ENCODE measurements around the gene ABHD12B. TPM values are rescaled to one million over a fixed set of nuclear protein-coding genes. Genes with fewer than 3 reads are reported as not detected.

The ABHD12B gene
- total RNA-seq, 1 donor from 2014 or later: not detected

GRCh38 chr14:50830932-50831725, 40.7 kb upstream of the ABHD12B start, which contains the start of gene NIN:
Gene NIN (minus strand): TSS chr14:50831162. CDS start chr14:50822056, 9,106 bp downstream.
- peaks cover 21% of the 10 kb centered on the region for H3K4me1 Mint-ChIP-seq (ENCODE audit: low read depth, unreplicated experiment)

DNA sequence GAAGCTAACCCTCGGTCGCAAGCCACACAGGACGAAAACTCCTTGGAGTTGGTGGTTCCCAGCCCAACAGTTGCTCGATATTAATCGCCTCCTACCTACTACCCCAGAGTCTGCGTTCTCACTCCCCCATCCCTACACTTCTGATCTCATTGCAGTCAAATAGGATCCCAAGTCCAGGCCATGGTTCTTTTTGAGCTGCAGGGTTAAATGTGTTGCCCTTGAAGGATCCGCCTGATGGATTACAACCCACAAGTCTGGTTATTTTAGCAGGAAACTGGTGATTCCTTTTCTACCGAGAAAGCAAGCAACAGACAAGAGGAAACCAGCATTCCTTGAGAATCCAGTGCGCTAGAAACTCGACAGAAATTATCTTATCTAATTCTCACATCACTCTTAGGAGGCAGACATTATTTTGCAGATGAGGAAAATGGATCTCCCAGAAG, 40.1 kb upstream of the ABHD12B start:
- Histone ChIP-seq H3K36me3 (ENCODE audit: insufficient read depth, low read length) (no peaks in the 10 kb centered on the region), H2AFZ (ENCODE audit: low read depth, low read length) (peak overlapping the region; percentile 97), H3K27me3 (ENCODE audit: insufficient read depth, low read length) (no peaks in the 10 kb centered on the region), H3K79me2 (ENCODE audit: insufficient read depth, low read length) (peaks cover 33% of the 10 kb centered on the region), H3K9me3 (ENCODE audit: insufficient read depth, low read depth, low read length) (no peaks in the 10 kb centered on the region), H4K20me1 (ENCODE audit: insufficient read depth, low read length) (peaks cover 35% of the 10 kb centered on the region), H3K4me3 (ENCODE audit: insufficient read depth, low read depth, low read length) (peak overlapping the region; percentile 83), H3K27ac (ENCODE audit: low read depth, low read length) (peak overlapping the region; percentile 49), H3K4me2 (ENCODE audit: low read length) (peak overlapping the region; percentile 90), H3K9ac (ENCODE audit: low read length) (peak overlapping the region; percentile 84), H3K4me1 (ENCODE audit: insufficient read depth, low read length) (peaks cover 18% of the 10 kb centered on the region)
- Mint-ChIP-seq H3K4me1 (ENCODE audit: low read depth, unreplicated experiment) (peaks cover 23% of the 10 kb centered on the region), H3K9me3 (ENCODE audit: unreplicated experiment) (no peaks in the 10 kb centered on the region), H3K4me3 (ENCODE audit: unreplicated experiment) (peak overlapping the region; percentile 95), H3K27ac (ENCODE audit: unreplicated experiment) (no peak overlapping the region), H3K36me3 (ENCODE audit: low read depth, unreplicated experiment) (peaks cover 2% of the 10 kb centered on the region), H3K27me3 (ENCODE audit: low read depth, unreplicated experiment) (peaks cover 6% of the 10 kb centered on the region)
- FAIRE-seq (no peak), DNase-seq (ENCODE audit: low read depth) (no peak)
- TF ChIP-seq EZH2 (IDR thresholded peaks at IDR 0.05; ENCODE audit: insufficient read depth, low read length): no peak
- TF ChIP-seq, protein P1, sequence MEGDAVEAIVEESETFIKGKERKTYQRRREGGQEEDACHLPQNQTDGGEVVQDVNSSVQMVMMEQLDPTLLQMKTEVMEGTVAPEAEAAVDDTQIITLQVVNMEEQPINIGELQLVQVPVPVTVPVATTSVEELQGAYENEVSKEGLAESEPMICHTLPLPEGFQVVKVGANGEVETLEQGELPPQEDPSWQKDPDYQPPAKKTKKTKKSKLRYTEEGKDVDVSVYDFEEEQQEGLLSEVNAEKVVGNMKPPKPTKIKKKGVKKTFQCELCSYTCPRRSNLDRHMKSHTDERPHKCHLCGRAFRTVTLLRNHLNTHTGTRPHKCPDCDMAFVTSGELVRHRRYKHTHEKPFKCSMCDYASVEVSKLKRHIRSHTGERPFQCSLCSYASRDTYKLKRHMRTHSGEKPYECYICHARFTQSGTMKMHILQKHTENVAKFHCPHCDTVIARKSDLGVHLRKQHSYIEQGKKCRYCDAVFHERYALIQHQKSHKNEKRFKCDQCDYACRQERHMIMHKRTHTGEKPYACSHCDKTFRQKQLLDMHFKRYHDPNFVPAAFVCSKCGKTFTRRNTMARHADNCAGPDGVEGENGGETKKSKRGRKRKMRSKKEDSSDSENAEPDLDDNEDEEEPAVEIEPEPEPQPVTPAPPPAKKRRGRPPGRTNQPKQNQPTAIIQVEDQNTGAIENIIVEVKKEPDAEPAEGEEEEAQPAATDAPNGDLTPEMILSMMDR (IDR thresholded peaks at IDR 0.05; ENCODE audit: insufficient read depth, low read depth, low read length): no peak

More at GRCh38 chr14:50830932-50831725, 40.7 kb upstream of the ABHD12B start, which contains the start of gene NIN:
- Mint-ChIP-seq H3K9me3 (ENCODE audit: unreplicated experiment) (no peaks in the 10 kb centered on the region), H3K36me3 (ENCODE audit: low read depth, unreplicated experiment) (peaks cover 2% of the 10 kb centered on the region), H3K4me3 (ENCODE audit: unreplicated experiment) (peak within 1 kb of the TSS; percentile 97), H3K27ac (ENCODE audit: unreplicated experiment) (peak within 1 kb of the TSS; percentile 90), H3K27me3 (ENCODE audit: low read depth, unreplicated experiment) (peaks cover 6% of the 10 kb centered on the region)
- no peaks in the 10 kb centered on the region for H3K36me3 ChIP-seq (ENCODE audit: insufficient read depth, low read length)
- H3K4me3 ChIP-seq (ENCODE audit: insufficient read depth, low read depth, low read length): peak within 1 kb of the TSS; percentile 83
- H4K20me1 ChIP-seq (ENCODE audit: insufficient read depth, low read length): peaks cover 41% of the 10 kb centered on the region
- peaks cover 18% of the 10 kb centered on the region for H3K4me1 ChIP-seq (ENCODE audit: insufficient read depth, low read length)
- FAIRE-seq (no peak), DNase-seq (ENCODE audit: low read depth) (peak; percentile 58)
- TF ChIP-seq, protein P1 (IDR thresholded peaks at IDR 0.05; ENCODE audit: insufficient read depth, low read depth, low read length): no peak
- TF ChIP-seq EZH2 (IDR thresholded peaks at IDR 0.05; ENCODE audit: insufficient read depth, low read length): no peak
- H3K27ac ChIP-seq (ENCODE audit: low read depth, low read length): peak within 1 kb of the TSS; percentile 67
- H3K79me2 ChIP-seq (ENCODE audit: insufficient read depth, low read length): peaks cover 40% of the 10 kb centered on the region
- peak within 1 kb of the TSS; percentile 97 for H2AFZ ChIP-seq (ENCODE audit: low read depth, low read length)
- peak within 1 kb of the TSS; percentile 84 for H3K9ac ChIP-seq (ENCODE audit: low read length)
- no peaks in the 10 kb centered on the region for H3K9me3 ChIP-seq (ENCODE audit: insufficient read depth, low read depth, low read length)
- H3K27me3 ChIP-seq (ENCODE audit: insufficient read depth, low read length): no peaks in the 10 kb centered on the region
- peak within 1 kb of the TSS; percentile 90 for H3K4me2 ChIP-seq (ENCODE audit: low read length)
